Measurements from ENCODE around the gene CD5L.

DNA sequence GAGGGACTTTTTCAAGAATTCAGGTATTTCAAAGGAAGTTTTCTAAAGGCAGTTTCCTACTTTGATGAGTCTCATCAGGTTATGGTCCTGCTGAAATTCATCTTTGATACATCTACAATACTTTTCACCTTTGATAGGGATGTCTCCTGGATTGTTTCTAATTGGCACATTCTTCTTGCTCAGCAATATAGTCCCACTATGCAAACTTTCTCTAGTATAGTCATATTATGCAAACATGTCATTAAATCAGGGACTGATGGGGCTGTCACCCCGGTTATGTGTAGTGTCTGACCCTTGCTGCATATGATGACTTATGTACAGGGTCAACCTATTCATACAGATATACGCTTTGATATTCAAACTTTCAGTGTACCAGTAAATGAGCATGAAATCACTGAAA is 21.3 kb downstream of the CD5L start:
- TF ChIP-seq ZNF274 (CRISPR knock-in tag; IDR thresholded peaks at IDR 0.05) (no peak), RNF2 (conservative IDR thresholded peaks at IDR 0.05; ENCODE audit: low read depth) (no peak), CHD2 (IDR thresholded peaks at IDR 0.05; ENCODE audit: low read depth, low read length) (no peak), EP300 (IDR thresholded peaks at IDR 0.05; ENCODE audit: low read depth in 2 of 2, low read length in 2 of 2) (no peak), EP300 (CRISPR knock-in tag; IDR thresholded peaks at IDR 0.05; ENCODE audit: borderline replicate concordance) (no peak), ISL2 (CRISPR knock-in tag; IDR thresholded peaks at IDR 0.05) (no peak), SPEN (CRISPR knock-in tag; IDR thresholded peaks at IDR 0.05; ENCODE audit: low read depth) (no peak), U2AF1 (optimal IDR thresholded peaks at IDR 0.05; ENCODE audit: low read depth, low read length) (no peak)
- TF ChIP-seq, protein P1, sequence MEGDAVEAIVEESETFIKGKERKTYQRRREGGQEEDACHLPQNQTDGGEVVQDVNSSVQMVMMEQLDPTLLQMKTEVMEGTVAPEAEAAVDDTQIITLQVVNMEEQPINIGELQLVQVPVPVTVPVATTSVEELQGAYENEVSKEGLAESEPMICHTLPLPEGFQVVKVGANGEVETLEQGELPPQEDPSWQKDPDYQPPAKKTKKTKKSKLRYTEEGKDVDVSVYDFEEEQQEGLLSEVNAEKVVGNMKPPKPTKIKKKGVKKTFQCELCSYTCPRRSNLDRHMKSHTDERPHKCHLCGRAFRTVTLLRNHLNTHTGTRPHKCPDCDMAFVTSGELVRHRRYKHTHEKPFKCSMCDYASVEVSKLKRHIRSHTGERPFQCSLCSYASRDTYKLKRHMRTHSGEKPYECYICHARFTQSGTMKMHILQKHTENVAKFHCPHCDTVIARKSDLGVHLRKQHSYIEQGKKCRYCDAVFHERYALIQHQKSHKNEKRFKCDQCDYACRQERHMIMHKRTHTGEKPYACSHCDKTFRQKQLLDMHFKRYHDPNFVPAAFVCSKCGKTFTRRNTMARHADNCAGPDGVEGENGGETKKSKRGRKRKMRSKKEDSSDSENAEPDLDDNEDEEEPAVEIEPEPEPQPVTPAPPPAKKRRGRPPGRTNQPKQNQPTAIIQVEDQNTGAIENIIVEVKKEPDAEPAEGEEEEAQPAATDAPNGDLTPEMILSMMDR (CRISPR knock-in tag; IDR thresholded peaks at IDR 0.05): no peak
- TF ChIP-seq, protein P2, sequence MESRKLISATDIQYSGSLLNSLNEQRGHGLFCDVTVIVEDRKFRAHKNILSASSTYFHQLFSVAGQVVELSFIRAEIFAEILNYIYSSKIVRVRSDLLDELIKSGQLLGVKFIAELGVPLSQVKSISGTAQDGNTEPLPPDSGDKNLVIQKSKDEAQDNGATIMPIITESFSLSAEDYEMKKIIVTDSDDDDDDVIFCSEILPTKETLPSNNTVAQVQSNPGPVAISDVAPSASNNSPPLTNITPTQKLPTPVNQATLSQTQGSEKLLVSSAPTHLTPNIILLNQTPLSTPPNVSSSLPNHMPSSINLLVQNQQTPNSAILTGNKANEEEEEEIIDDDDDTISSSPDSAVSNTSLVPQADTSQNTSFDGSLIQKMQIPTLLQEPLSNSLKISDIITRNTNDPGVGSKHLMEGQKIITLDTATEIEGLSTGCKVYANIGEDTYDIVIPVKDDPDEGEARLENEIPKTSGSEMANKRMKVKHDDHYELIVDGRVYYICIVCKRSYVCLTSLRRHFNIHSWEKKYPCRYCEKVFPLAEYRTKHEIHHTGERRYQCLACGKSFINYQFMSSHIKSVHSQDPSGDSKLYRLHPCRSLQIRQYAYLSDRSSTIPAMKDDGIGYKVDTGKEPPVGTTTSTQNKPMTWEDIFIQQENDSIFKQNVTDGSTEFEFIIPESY (CRISPR knock-in tag; IDR thresholded peaks at IDR 0.05): no peak
- TF ChIP-seq, protein P3, sequence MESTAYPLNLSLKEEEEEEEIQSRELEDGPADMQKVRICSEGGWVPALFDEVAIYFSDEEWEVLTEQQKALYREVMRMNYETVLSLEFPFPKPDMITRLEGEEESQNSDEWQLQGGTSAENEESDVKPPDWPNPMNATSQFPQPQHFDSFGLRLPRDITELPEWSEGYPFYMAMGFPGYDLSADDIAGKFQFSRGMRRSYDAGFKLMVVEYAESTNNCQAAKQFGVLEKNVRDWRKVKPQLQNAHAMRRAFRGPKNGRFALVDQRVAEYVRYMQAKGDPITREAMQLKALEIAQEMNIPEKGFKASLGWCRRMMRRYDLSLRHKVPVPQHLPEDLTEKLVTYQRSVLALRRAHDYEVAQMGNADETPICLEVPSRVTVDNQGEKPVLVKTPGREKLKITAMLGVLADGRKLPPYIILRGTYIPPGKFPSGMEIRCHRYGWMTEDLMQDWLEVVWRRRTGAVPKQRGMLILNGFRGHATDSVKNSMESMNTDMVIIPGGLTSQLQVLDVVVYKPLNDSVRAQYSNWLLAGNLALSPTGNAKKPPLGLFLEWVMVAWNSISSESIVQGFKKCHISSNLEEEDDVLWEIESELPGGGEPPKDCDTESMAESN (CRISPR knock-in tag; conservative IDR thresholded peaks at IDR 0.05): no peak

Measured in HepG2 (cell line).